ENCODE data around the gene NOSIP.

NOSIP gene

GRCh38 chr19:49594993-49595818, 14.8 kb upstream of the NOSIP start:
- no peak for DNase-seq (ENCODE audit: low read depth)

GRCh38 chr19:49594157-49594992, 14.0 kb upstream of the NOSIP start:
- no peak for DNase-seq (ENCODE audit: low read depth)

GRCh38 chr19:49593233-49594113, 13.1 kb upstream of the NOSIP start:
- DNase-seq (ENCODE audit: low read depth) = peak; percentile 92

- DNase-seq (ENCODE audit: low read depth) = no peak
Measured at GRCh38 chr19:49592486-49593232, 12.3 kb upstream of the NOSIP start.

- no peak for DNase-seq (ENCODE audit: low read depth)
Measured at GRCh38 chr19:49591731-49592485, 11.6 kb upstream of the NOSIP start.

GRCh38 chr19:49590971-49591730, 10.8 kb upstream of the NOSIP start, which contains the start of gene PRR12:
Gene PRR12, plus strand, starts transcription at chr19:49591182. Its CDS starts 473 bp downstream, at chr19:49591655.
- DNase-seq (ENCODE audit: low read depth) = peak; percentile 33

GRCh38 chr19:49590071-49590970, 10.0 kb upstream of the NOSIP start:
- peak; percentile 85 for DNase-seq (ENCODE audit: low read depth)

- no peak for DNase-seq (ENCODE audit: low read depth)
Measured at GRCh38 chr19:49589502-49589905, 9.1 kb upstream of the NOSIP start.

GRCh38 chr19:49588365-49589122, 8.2 kb upstream of the NOSIP start:
- no peak for DNase-seq (ENCODE audit: low read depth)

GRCh38 chr19:49587227-49587626, 6.9 kb upstream of the NOSIP start:
- no peak for DNase-seq (ENCODE audit: low read depth)

- no peak for DNase-seq (ENCODE audit: low read depth)
Measured at GRCh38 chr19:49585023-49585422, 4.7 kb upstream of the NOSIP start.

- DNase-seq (ENCODE audit: low read depth) = no peak
Measured at GRCh38 chr19:49583239-49583638, 2.9 kb upstream of the NOSIP start.

- DNase-seq (ENCODE audit: low read depth) = no peak
Measured at GRCh38 chr19:49581007-49581508, 702 bp upstream of the NOSIP start, which contains the start of gene PRRG2. Gene PRRG2, plus strand, starts transcription at chr19:49581316. Its CDS starts 1,904 bp downstream, at chr19:49583220.

GRCh38 chr19:49579947-49580263, 451 bp downstream of the NOSIP start:
- no peak for DNase-seq (ENCODE audit: low read depth)

- DNase-seq (ENCODE audit: low read depth) = no peak
Measured at GRCh38 chr19:49579193-49579592, 1.2 kb downstream of the NOSIP start.

GRCh38 chr19:49574206-49574755, 6.1 kb downstream of the NOSIP start:
- DNase-seq (ENCODE audit: low read depth) = no peak

- DNase-seq (ENCODE audit: low read depth) = no peak
Measured at GRCh38 chr19:49573425-49573824, 6.9 kb downstream of the NOSIP start.

Measured in stimulated activated CD8-positive, alpha-beta memory T cell treated with anti-CD3 and anti-CD28 coated beads, Interleukin-7, amount 100 ng/mL, for 24 hours (primary cell).